Measurements from ENCODE around the gene ADAMTS17. TPM values are rescaled to one million over a fixed set of nuclear protein-coding genes. Genes with fewer than 3 reads are reported as not detected.

The ADAMTS17 gene
- total RNA-seq, 4 donors from 2014 or later = 7.2 to 15.1 (median 8.9) TPM

- Histone ChIP-seq H3K4me1 (no peaks in the 10 kb centered on the region), H3K9me3 (no peaks in the 10 kb centered on the region), H3K36me3 (no peaks in the 10 kb centered on the region), H3K27me3 (no peaks in the 10 kb centered on the region), H3K4me3 (no peak overlapping the region), H3K27ac (no peak overlapping the region)
- TF ChIP-seq POLR2A (IDR thresholded peaks at IDR 0.05) = no peak
- TF ChIP-seq, protein P1, sequence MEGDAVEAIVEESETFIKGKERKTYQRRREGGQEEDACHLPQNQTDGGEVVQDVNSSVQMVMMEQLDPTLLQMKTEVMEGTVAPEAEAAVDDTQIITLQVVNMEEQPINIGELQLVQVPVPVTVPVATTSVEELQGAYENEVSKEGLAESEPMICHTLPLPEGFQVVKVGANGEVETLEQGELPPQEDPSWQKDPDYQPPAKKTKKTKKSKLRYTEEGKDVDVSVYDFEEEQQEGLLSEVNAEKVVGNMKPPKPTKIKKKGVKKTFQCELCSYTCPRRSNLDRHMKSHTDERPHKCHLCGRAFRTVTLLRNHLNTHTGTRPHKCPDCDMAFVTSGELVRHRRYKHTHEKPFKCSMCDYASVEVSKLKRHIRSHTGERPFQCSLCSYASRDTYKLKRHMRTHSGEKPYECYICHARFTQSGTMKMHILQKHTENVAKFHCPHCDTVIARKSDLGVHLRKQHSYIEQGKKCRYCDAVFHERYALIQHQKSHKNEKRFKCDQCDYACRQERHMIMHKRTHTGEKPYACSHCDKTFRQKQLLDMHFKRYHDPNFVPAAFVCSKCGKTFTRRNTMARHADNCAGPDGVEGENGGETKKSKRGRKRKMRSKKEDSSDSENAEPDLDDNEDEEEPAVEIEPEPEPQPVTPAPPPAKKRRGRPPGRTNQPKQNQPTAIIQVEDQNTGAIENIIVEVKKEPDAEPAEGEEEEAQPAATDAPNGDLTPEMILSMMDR (IDR thresholded peaks at IDR 0.05) = no peak
- no peak for DNase-seq
Measured at GRCh38 chr15:100050877-100051786, 290.6 kb downstream of the ADAMTS17 start.

GRCh38 chr15:100049936-100050876 is 291.6 kb downstream of the ADAMTS17 start:
- Histone ChIP-seq H3K9me3 (no peaks in the 10 kb centered on the region), H3K36me3 (no peaks in the 10 kb centered on the region), H3K4me1 (no peaks in the 10 kb centered on the region), H3K4me3 (no peak overlapping the region), H3K27ac (no peak overlapping the region), H3K27me3 (no peaks in the 10 kb centered on the region)
- no peak for TF ChIP-seq POLR2A (IDR thresholded peaks at IDR 0.05)
- TF ChIP-seq, protein P1 (IDR thresholded peaks at IDR 0.05) = no peak
- no peak for DNase-seq

DNA sequence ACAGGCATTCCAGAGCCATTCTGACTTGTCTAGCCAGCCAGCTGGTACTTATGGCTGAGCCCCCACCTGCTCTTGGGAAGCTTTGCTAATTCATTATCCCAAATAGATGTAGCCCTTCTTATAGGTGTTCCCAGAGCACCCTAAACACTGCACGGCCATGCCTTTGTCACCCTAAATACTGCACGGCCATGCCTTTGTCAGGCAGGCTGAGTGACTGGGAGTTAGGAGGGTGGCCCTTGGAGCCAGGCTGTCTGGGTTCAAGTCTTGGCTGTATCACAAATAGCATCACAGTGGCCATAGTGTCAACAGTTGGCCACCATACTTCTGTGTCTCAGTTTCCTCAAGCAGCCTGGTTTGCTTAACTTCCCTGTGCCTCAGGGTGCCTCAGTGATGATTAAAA is 292.3 kb downstream of the ADAMTS17 start:
- TF ChIP-seq, protein P1 (IDR thresholded peaks at IDR 0.05) = no peak
- no peak for TF ChIP-seq POLR2A (IDR thresholded peaks at IDR 0.05)
- Histone ChIP-seq H3K9me3 (no peaks in the 10 kb centered on the region), H3K36me3 (no peaks in the 10 kb centered on the region), H3K27ac (no peak overlapping the region), H3K4me1 (no peaks in the 10 kb centered on the region), H3K27me3 (no peaks in the 10 kb centered on the region), H3K4me3 (no peak overlapping the region)
- no peak for DNase-seq

DNA sequence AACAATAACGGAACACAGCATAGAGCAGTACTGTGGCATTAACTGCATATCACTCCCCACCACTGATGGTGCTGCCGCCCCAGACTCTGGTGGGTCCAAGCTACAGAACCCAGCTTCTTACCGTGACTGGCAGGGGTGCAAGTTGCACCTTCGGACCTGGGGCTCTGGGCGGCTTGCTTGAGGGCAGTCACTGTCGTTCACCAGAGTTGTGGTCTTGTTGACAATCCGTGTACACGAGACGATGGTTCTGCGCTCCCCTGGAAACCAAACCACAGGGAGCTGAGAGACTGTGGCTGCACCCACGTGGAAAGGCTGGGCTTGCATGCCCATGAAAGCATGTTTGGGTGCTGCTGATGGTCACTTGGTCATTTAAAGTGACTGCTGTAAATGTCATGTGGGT is 293.0 kb downstream of the ADAMTS17 start:
- Histone ChIP-seq H3K27me3 (no peaks in the 10 kb centered on the region), H3K36me3 (no peaks in the 10 kb centered on the region), H3K4me3 (no peak overlapping the region), H3K9me3 (no peaks in the 10 kb centered on the region), H3K4me1 (no peaks in the 10 kb centered on the region), H3K27ac (no peak overlapping the region)
- DNase-seq = no peak
- TF ChIP-seq, protein P1 (IDR thresholded peaks at IDR 0.05) = no peak
- no peak for TF ChIP-seq POLR2A (IDR thresholded peaks at IDR 0.05)

GRCh38 chr15:100043692-100044091 is 298.1 kb downstream of the ADAMTS17 start:
- H3K4me3 ChIP-seq = no peak overlapping the region
- H3K27ac ChIP-seq = no peak overlapping the region
- H3K36me3 ChIP-seq = no peaks in the 10 kb centered on the region

More at GRCh38 chr15:100043692-100044091, 298.1 kb downstream of the ADAMTS17 start:
- H3K4me1 ChIP-seq = no peaks in the 10 kb centered on the region
- TF ChIP-seq POLR2A (IDR thresholded peaks at IDR 0.05) = no peak
- TF ChIP-seq, protein P1 (IDR thresholded peaks at IDR 0.05) = no peak
- no peaks in the 10 kb centered on the region for H3K27me3 ChIP-seq
- H3K9me3 ChIP-seq = no peaks in the 10 kb centered on the region
- no peak for DNase-seq
